BE2C (cell line): ENCODE data around the gene CCNY.

Experiments used
- DNase-seq: peaks from one replicate; pipeline ENCODE4 v3.0.0-alpha.2; 2020
- H3K27me3 ChIP-seq: fragments of 250-450 bp; sonication (Bioruptor Pico); 2 replicates; pipeline ENCODE4 v1.5.1; 2020; ENCODE audit warnings: mild to moderate bottlenecking
- H3K36me3 ChIP-seq: fragments of 250-450 bp; sonication (Bioruptor Pico); 2 replicates; pipeline ENCODE4 v1.5.1; 2020; ENCODE audit warnings: mild to moderate bottlenecking
- H3K4me1 ChIP-seq: fragments of 250-450 bp; sonication (Bioruptor Pico); 2 replicates; pipeline ENCODE4 v1.5.1; 2020
- H3K4me3 ChIP-seq: 2 replicates; pipeline ENCODE4 v1.5.1; 2011; ENCODE audit warnings: low read depth, low read length
- H3K9me3 ChIP-seq: fragments of 250-450 bp; sonication (Bioruptor Pico); 2 replicates; pipeline ENCODE4 v1.5.1; 2020
- CTCF ChIP-seq: IDR thresholded peaks from 2 replicates; pipeline ENCODE4 v1.5.1; 2012; ENCODE audit warnings: mild to moderate bottlenecking, low read depth, low read length

Gene CCNY

GRCh38 chr10:35541720-35542119 is 205.4 kb downstream of the CCNY start:
- no peak for TF ChIP-seq CTCF
- Histone ChIP-seq H3K27me3 (no peaks in the 10 kb centered on the region), H3K4me1 (no peaks in the 10 kb centered on the region), H3K9me3 (no peaks in the 10 kb centered on the region), H3K36me3 (no peaks in the 10 kb centered on the region), H3K4me3 (no peak overlapping the region)
- no peak for DNase-seq

- Histone ChIP-seq H3K4me3 (no peak overlapping the region), H3K4me1 (no peaks in the 10 kb centered on the region), H3K36me3 (no peaks in the 10 kb centered on the region), H3K9me3 (no peaks in the 10 kb centered on the region), H3K27me3 (no peaks in the 10 kb centered on the region)
- DNase-seq: no peak
- no peak for TF ChIP-seq CTCF
Measured at GRCh38 chr10:35542303-35542702, 206.0 kb downstream of the CCNY start.

GRCh38 chr10:35545079-35545657 is 208.9 kb downstream of the CCNY start:
- TF ChIP-seq CTCF: no peak
- no peaks in the 10 kb centered on the region for H3K36me3 ChIP-seq

GRCh38 chr10:35545878-35546590 is 209.7 kb downstream of the CCNY start:
- no peaks in the 10 kb centered on the region for H3K9me3 ChIP-seq
- no peak overlapping the region for H3K4me3 ChIP-seq
- no peak for DNase-seq
- TF ChIP-seq CTCF: no peak
- H3K36me3 ChIP-seq: no peaks in the 10 kb centered on the region
- no peaks in the 10 kb centered on the region for H3K27me3 ChIP-seq
- H3K4me1 ChIP-seq: no peaks in the 10 kb centered on the region

More at GRCh38 chr10:35545079-35545657, 208.9 kb downstream of the CCNY start:
- Histone ChIP-seq H3K9me3 (no peaks in the 10 kb centered on the region), H3K27me3 (no peaks in the 10 kb centered on the region), H3K4me1 (no peaks in the 10 kb centered on the region), H3K4me3 (no peak overlapping the region)
- DNase-seq: no peak

GRCh38 chr10:35546824-35547225 is 210.5 kb downstream of the CCNY start:
- H3K4me1 ChIP-seq: no peaks in the 10 kb centered on the region
- no peaks in the 10 kb centered on the region for H3K27me3 ChIP-seq
- H3K9me3 ChIP-seq: no peaks in the 10 kb centered on the region
- no peaks in the 10 kb centered on the region for H3K36me3 ChIP-seq
- no peak overlapping the region for H3K4me3 ChIP-seq
- TF ChIP-seq CTCF: peak; percentile 15; the same call in 1 of the 2 replicates
- DNase-seq: no peak

- Histone ChIP-seq H3K4me1 (no peaks in the 10 kb centered on the region), H3K4me3 (no peak overlapping the region), H3K36me3 (no peaks in the 10 kb centered on the region; the same call in 1 of the 2 replicates), H3K27me3 (no peaks in the 10 kb centered on the region), H3K9me3 (no peaks in the 10 kb centered on the region)
- TF ChIP-seq CTCF: no peak
- no peak for DNase-seq
Measured at GRCh38 chr10:35552650-35553342, 216.5 kb downstream of the CCNY start.
